Dedifferentiated amniotic fluid mesenchymal stem cell (primary cell): ENCODE results near the gene ZFYVE28.

Experiments used
- DNase-seq: peaks from one replicate; pipeline ENCODE4 v3.0.0-alpha.2; 2016; ENCODE audit errors: extremely low spot score

ZFYVE28 gene

DNA sequence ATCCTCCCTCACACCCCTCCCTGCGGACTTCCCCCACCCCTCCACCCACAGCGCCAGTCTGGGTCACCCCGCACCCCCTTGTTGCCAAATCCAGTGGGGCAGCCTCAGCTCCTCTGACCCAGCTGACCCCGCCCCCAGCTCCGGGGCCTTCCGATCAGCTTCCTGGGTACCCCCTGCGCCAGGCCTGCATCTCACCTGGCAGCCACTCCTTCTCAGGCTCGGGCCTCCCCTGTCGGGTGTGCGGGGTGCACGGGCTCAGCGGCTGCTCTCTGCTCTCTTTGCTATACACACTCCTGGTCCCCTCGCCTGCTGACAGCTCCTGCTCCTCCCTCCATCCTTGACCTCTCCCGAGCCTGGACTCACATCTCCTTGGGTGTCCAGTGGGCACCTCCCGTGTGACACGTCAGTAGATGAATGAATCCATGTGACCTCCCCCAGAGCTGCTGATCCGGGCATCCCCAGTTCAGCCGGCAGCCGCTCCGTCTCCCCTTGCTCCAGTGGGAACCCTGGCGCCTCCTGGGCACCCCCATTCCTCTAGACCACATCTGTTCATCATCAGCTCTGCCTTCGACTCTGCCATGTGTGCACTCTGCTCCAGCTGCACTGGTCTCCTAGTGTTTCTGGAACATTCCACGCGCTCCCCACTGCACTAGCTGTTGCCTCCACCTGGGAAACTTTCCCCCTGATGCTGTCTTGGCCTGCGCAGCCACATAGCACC is 10.2 kb upstream of the ZFYVE28 start:
- DNase-seq = no peak

DNA sequence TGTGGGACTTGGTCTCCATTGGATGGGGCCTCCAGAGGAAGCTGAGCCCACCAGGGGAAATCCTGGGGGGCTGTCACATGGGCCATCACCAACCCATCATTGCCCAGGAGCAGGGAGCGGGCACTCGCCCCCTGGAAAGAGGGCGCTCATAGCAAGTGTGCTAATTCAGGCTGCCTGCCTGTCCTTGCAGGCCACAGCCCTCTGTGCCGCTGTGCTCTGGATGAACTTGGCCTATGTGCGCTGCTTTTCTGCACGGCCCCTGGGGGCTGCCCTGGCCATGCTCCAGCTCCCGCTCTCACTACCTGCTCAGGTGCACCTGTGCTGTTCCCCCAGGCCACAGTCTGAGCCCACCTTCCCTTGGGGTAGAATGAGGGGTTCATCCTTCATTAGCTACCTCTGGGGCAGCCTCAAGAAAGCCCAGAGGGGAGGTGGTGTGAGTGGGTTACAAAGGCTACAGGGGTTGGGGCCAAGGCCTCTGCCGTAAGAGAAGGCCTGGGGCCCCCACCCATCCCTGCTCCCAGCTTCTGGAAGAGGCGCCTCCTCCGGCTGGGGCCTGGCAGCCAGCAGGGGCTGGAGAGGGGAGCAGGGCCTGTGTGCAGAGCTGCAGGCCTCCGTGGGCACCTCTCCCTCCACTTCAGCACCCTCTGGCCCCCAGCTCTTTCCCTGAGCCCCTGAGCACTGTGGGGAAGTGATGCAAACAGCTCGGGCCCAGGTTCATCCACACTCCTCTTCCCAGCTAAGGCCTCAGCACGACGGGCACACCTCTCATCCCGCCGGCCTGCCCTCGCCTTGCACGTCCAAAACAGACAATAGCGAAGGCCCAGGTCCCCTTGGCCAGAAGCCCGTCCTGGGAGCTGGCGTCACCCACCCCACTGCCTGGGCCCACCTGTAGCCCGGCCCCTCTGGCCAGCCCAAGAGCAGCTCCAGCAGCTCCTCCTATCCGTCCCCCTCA is 9.2 kb upstream of the ZFYVE28 start:
- DNase-seq = no peak

DNA sequence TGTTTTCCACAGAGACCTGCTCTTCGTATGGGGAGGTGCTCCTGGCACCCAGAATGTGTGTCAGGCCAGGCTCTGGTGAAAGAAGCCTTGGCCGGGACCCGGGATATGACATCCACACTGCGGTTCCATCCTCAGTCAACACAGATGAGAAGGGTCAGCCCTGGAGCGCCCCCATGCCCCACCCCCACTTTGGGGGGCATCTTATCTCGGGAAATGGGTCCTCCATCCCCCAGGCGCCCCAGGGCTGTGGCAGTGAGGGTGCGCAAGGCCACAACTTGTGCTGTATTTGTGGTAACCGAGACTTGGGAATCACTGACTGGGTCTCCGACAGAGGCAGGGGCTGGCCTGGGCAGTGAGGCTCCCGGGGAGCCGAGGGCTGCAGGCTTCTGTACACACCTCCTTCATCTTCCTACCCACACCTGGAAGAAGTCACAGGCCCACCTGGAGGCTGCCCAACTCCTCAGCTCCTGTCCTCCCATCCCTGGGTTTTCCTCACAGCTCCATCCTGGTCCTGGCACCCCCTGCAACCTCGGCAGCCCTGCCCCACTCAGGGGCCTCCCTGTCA is 8.3 kb upstream of the ZFYVE28 start:
- DNase-seq = no peak

DNA sequence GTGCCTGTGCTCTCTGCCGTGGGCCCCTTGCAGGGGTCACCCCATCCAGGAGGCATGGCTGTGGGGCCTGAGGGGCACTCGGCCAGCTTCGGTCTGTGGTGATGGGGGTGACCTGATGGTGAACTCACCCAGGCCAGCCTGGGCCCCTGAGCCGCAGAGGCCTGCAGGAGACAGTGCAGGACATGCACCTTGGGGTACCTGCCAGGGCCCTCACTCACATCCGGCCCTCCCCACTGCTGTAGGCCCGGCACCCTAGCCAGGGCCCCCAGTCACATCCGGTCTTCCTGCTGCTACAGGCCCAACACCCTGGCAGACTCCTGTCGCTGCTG is 7.6 kb upstream of the ZFYVE28 start:
- no peak for DNase-seq

DNA sequence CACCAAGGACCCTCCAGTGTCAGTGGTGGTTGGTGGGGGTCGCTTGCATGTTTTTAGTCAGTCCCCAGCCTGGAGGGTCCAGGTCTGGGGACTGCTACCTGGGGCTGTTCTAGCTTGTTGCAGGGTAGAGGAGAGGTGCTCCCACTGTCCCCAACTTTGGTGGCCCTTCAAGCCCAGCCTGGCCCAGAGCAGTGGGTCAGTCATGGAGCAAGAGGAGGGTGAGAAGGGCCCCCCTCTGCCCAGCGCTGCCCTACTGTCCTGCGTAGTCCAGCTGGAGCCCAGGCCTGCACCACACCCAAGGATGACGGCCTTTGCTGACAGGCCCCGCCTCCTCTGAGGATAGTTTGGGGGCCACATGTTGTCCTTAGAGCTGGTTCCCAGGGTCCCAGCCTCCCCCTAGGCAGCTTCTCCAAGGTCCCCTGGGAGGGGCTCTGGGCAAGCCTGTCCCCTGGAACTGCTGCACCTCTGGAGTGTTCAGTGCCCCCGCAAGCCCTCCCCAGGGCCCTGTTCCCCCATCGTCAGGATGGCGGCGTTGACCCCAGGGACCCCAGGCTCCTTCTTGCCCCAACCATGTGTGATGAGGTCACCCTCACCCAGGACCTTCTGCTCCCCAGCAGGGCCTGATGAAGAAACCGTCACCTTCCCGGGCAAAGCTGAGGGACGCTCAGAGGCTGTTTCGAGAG is 7.1 kb upstream of the ZFYVE28 start:
- no peak for DNase-seq

DNA sequence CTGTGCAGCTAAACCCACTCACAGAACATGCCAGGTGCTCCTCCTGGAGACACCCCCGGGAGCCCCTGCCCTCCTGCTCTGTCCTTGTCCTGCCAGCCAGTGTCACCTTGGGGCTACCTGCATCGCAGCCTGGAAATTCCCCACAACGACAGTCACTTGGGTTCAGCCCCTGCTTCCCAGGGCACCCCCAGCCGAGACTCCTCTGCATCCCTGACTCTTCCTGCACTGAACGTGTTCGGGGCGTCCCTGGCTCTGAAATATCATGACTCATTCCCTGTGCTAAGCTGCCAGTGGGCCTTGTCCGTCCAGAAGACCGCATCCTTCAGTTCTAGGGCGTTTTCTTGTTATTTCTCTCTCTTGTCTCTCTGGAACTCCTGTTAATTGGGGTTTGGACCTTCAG is 6.1 kb upstream of the ZFYVE28 start:
- no peak for DNase-seq

DNA sequence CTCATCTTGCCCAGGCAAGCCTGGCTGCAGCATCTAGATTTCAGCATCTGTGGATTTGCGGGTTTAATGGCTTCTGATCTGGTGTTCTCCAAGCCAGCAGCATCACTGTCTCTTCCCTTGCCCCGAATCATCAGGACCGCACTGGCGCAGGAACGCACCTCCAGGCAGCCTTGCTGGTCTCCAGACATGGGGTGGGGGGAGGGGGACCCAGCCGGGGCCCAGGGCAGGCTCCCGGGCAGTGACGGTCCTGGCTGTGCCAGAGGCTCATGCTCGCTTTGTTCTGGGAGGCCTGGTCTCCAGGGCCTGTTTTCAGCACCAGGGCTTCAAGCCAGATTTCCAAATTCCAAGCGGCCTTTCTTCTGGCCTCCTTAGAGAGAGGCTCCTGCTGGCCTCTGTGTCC is 5.2 kb upstream of the ZFYVE28 start:
- DNase-seq = no peak

DNA sequence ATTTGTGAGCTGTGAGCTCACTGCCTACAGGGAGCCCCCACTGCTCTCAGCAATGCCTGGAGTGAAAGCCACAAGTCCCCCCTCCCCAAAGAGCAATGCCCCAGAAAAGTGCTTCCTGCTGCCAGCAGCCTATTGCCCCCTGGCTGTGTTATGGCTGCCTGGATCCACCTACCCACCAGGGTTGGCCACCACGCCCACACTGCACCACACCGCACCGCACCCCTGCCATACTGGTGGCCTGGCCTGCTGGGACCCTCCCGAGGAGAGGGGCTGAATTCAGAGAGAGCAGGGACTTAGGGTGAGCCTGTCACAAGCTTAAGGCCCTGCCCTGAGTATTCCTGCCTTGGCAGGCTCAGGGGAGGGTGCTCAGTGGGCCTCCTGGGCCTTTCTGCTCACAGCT is 4.6 kb upstream of the ZFYVE28 start:
- DNase-seq = no peak

DNA sequence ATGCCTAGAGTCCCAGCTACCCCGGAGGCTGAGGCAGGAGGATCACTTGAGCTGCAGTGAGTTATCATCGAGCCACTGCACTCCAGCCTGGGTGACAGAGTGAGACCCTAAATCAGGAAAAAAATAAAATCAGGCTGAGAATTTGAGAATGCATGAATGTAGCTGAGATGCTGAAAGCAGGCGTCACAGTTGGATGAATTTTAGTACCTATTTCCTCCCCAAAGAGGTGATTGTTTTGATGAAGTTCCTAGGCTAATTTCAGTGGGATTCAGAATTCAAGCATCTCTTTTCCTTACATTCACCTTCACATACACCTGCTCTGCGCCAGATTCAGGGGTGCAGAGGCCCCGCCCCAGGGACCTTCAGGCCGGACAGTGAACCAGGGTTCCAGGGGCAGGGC is 3.5 kb upstream of the ZFYVE28 start:
- DNase-seq = no peak

DNA sequence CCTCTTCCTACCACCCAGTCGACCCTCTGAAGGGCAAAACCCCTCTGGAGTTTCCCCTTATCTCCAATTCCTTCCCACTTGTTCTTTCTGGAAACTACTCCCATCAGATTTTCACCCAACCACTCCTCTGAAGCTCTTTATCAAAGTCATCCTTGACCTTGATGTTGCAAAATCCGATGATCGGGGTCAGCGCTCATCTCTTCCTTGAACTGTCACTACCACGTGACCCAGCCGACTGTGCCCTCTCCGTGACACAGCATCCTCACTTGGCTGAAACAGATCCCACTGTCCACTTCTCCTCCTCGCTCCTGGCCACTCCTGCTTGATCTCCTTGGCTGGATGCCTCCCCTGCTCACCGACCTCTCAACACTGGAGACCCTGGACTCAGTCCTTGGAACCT is 1.4 kb upstream of the ZFYVE28 start:
- DNase-seq = no peak

DNA sequence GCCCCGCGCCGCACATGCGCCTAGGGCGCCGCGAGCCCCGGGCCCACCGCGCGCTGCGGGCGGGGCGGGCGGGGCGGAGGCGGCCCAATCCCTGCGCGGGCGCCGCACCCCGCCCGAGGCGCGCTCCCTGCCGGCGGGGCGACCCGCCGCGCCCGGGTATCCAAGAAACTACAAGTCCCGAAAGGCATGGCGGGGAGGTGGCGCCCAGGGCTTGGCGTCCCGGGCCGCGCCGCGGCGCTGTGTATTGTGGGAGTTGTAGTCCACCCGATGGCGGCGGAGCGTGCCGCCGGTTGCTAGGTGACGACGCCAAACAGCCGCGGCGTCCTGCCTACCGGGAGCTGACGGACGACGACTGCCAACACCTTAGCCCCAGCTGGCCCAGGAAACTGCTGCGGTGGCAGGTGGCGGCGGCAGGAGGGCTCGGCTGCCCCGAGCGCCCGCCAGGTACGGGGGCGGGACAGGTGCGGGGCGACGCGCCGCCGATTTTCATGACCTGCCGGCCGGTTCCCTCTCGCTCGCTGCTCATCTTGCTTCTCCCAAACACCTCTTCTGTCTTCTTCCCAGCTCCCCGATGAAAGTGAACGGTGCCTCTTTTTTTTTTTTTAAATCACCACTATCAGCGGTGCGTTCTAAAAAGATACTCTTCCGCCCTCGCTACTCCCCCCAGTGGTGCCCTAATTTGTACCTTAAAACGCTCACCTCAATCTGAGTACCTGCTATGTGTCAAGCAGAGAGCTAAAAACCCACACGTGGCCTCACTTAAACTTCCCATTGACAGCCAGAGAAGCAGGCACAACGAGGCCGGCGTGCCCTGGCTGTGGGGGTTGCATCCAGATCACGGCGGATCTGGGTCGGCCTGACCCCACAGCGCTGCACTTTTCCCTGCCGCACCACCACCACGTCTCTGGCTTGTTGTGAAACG is 466 bp upstream of the ZFYVE28 start, which contains the start of gene CFAP99:
Gene CFAP99, plus strand, starts transcription at position 306 of the 922 bp plus-strand sequence.
- DNase-seq = peak; percentile 92

DNA sequence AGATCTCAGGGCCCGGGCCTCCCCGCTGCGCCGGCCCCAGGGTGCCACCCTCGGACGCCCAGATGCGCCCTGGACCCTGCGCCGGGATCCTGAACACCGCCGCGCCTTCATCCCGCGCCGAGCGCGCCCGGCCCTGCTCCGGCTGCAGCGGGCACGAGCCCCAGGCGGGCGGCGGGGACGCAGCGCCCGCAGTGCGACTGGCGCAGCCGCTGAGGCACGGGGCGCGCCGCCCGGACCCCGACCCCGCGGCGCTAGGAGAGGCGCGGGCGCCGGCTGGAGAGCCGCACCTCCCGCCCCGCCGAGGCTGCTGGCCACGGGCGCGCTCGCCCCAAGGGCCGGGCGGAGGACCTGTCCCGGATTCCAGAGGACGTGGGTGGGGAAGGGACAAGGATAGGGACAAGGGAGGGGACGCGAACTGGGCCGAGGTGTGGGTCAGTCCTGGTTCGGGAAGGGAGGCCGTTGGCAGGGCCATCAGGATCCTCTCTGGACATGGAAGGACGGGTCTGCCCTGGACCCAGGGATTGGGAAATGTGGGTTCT is 1.1 kb downstream of the ZFYVE28 start:
- DNase-seq = no peak

DNA sequence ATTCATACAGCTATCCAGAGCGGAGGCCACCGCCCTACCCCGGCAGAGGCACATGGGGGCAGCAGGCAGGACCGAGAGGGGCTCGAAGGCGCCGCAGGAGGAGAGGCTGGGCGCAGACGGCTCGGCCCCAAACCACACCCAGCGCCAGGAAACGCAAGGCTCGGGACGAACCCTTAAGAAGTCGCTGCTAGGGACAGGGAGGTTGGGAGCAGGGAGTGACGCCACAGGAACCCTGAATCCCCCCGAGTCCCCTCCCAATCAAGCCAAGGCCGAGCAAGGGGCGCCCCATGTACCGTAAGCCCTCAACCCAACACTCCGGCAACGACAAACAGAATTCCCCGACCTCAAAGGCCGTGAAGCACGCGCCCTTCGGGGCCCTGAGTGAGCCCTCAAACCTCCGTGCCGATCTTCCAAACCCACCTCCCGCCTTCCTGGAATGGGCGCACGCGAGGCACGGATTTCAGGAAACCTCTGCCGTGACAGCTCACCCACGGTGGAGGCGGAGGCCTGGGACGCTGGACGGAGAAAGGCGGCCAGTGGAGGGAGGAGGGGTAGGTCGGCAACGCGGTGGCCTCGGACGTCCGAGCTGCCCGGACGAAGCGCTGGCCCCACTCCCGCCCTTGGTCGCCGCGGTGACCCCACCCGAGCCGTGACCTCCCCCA is 1.8 kb downstream of the ZFYVE28 start:
- no peak for DNase-seq

DNA sequence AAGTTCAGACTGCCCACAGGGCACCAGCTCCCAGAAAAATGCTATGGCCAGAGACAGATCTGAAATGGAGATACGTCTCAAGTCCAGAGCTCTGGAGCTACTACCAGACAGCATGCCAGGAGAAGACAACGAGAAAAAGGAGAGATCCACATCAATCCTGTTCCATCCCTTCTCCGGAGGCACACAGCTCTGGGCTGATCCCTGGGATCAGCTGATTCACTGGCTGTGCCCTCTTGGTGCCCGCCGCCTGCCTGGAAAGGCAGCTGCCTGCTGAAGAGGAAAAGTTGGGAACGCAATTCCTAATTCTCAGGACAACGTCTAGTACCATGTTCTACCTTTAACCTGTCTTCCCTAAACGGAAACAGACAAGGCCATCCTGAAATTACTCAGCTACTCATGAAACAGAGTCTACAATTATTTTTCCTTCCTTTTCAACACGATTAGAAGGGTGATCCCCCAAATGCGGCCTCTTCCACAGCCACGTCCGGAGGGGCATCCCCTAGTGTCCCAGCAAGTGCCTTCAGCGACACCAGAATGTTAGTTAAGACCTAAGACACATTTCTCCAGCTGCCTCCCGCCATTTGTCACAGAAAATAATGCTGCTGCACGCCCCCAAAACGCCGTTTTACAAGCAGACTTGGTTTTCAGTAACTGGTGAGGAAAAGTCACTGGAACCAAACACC is 2.4 kb downstream of the ZFYVE28 start:
- no peak for DNase-seq

DNA sequence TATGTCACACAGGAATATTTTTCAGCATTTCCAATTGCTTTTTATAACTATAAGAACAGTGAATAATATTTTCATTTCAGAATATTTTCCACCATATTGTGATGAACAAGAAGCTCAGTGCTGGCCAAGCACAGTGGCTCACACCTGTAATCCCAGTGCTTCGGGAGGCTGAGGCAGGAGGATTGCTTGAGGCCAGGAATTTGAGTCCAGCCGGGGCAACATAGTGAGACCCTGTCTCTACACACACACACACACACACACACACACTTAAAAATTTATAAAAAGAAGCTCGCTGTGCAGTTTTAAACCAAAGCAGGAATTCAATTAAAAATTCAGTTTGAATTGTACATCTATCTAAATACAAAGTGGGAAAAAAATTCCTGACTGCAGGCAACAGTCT is 3.2 kb downstream of the ZFYVE28 start:
- no peak for DNase-seq

DNA sequence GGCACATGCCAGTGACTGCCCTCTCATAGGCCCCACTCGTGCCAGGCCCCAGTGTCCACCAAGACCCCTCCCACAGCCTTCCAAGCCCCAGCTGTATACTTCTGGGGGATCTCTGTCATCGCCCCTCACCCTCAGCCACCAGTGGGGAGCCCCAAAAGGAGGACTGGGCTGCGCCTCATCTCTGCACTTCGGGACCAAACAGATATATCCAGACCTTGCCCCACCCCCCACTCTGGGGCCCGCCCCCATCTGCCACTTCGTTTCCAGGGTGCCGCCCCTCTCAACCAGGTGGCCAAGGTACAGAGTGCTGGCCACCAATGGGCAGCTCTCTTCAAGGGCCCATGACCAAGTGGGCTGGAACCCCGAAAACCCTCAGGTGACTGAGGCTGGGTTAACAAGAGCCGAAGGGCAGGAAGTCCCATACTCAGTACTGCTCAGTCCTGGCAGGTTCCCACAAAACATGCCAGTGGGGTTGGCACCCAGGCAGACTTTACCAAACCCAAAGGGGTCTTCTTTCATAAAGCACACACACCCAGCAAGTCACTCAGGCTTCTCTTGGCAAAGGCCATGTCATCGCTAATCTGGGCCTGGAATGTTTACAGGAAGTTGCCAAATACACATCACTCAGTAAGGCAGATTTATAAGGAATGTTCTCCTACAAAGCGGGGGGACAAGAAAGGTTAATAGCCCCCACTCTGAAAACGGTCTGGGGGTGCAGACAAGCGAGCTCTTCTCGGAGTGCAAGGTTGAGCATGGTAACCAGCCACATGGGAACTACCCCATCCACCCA is 4.4 kb downstream of the ZFYVE28 start:
- DNase-seq = no peak

DNA sequence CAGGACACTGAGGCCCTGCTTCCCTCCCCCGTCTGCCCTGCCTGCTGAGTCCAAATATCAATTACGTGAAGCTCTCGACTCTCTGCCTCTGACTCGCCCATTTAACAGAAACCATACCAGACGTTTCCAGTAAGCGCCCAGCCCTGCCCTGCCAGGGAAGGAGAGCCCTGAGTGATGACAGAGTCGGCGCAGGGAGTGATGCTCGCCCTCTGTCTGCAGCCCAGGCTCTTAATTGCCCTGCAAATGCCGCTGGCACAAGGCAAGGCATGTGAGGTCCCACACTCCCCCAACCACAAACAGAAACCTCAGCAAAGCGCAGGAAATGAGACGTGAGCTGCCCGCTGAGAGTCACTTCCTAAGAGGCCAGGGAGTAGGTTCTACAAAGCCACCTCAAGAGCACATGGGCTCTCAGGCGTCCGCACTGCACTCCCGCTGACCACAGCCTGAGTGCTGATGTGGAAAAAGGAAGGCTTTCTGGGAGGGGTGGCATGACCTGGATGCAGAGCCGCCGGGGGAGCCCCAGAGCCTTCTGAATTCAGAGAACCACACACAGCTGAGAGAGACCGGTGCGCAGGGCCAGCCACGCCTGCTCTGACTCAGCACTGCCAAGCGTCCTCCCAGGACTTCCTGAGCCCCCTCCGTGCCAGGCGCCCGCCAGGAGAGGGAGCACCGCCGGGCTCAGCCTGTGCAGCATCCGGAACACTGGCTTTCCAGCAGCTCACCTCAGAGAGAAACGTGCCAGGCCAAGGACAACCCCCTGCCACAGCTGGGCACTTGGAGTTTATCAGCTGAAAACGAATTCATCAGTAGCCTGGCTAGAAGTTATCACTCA is 5.3 kb downstream of the ZFYVE28 start:
- DNase-seq = peak; percentile 70

DNA sequence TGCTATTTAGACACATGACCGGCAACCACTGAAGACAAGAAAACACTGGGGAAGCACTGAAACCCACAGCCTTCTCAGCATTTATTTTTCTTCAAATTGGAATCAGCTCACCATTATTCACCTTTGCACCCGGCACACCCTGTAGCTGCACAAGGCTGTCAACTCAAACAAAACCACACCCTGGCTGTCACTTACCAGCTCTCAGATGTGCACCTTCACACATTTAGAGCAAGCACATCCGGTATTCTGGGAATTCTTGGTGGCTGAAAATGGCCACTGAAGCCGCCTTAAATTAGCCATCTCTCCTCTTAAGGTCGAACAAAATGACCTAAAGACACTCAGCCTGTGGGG is 5.9 kb downstream of the ZFYVE28 start:
- DNase-seq = no peak
